Measurements from ENCODE around the gene MRPL58.
"Not testable (repeated sequence)": the region's sequence is repeated elsewhere in the genome, so short reads cannot be mapped to it uniquely, and the experiment has no call there.

The MRPL58 gene

GRCh38 chr17:75008373-75008772 is 4.1 kb upstream of the MRPL58 start:
- Histone ChIP-seq H3K27me3 (ENCODE audit: control insufficient read depth, insufficient read depth, low read length) (no peaks in the 10 kb centered on the region), H3K9ac (ENCODE audit: low read length) (no peak overlapping the region), H3K9me3 (ENCODE audit: control insufficient read depth, low read length) (no peaks in the 10 kb centered on the region), H3K4me1 (ENCODE audit: control insufficient read depth, insufficient read depth, low read length) (peaks cover 18% of the 10 kb centered on the region), H3K4me3 (ENCODE audit: low read length) (no peak overlapping the region), H3K36me3 (ENCODE audit: control insufficient read depth, insufficient read depth, low read length) (no peaks in the 10 kb centered on the region)

- no peaks in the 10 kb centered on the region for H3K27me3 ChIP-seq (ENCODE audit: control insufficient read depth, insufficient read depth, low read length)
- H3K36me3 ChIP-seq (ENCODE audit: control insufficient read depth, insufficient read depth, low read length): no peaks in the 10 kb centered on the region
- peaks cover 24% of the 10 kb centered on the region for H3K4me1 ChIP-seq (ENCODE audit: control insufficient read depth, insufficient read depth, low read length)
- no peak overlapping the region for H3K9ac ChIP-seq (ENCODE audit: low read length)
- no peak overlapping the region for H3K4me3 ChIP-seq (ENCODE audit: low read length)
- H3K9me3 ChIP-seq (ENCODE audit: control insufficient read depth, low read length): no peaks in the 10 kb centered on the region
These were observed 3.2 kb upstream of the MRPL58 start for GRCh38 chr17:75009139-75009724.

GRCh38 chr17:75010683-75011400 is 1.6 kb upstream of the MRPL58 start:
- no peak overlapping the region for H3K9ac ChIP-seq (ENCODE audit: low read length)
- H3K36me3 ChIP-seq (ENCODE audit: control insufficient read depth, insufficient read depth, low read length): no peaks in the 10 kb centered on the region
- no peaks in the 10 kb centered on the region for H3K27me3 ChIP-seq (ENCODE audit: control insufficient read depth, insufficient read depth, low read length)
- H3K4me3 ChIP-seq (ENCODE audit: low read length): no peak overlapping the region
- peaks cover 24% of the 10 kb centered on the region for H3K4me1 ChIP-seq (ENCODE audit: control insufficient read depth, insufficient read depth, low read length)
- no peaks in the 10 kb centered on the region for H3K9me3 ChIP-seq (ENCODE audit: control insufficient read depth, low read length)

- no peaks in the 10 kb centered on the region for H3K27me3 ChIP-seq (ENCODE audit: control insufficient read depth, insufficient read depth, low read length)
- H3K9ac ChIP-seq (ENCODE audit: low read length): peak overlapping the region; percentile 78
- H3K4me1 ChIP-seq (ENCODE audit: control insufficient read depth, insufficient read depth, low read length): peaks cover 24% of the 10 kb centered on the region
- H3K36me3 ChIP-seq (ENCODE audit: control insufficient read depth, insufficient read depth, low read length): no peaks in the 10 kb centered on the region
- no peak overlapping the region for H3K4me3 ChIP-seq (ENCODE audit: low read length)
- H3K9me3 ChIP-seq (ENCODE audit: control insufficient read depth, low read length): no peaks in the 10 kb centered on the region
These were observed 922 bp upstream of the MRPL58 start for GRCh38 chr17:75011401-75012095.

- no peaks in the 10 kb centered on the region for H3K9me3 ChIP-seq (ENCODE audit: control insufficient read depth, low read length)
- peak overlapping the region; percentile 77 for H3K4me3 ChIP-seq (ENCODE audit: low read length)
- H3K9ac ChIP-seq (ENCODE audit: low read length): peak overlapping the region; percentile 78
- H3K27me3 ChIP-seq (ENCODE audit: control insufficient read depth, insufficient read depth, low read length): no peaks in the 10 kb centered on the region
- H3K36me3 ChIP-seq (ENCODE audit: control insufficient read depth, insufficient read depth, low read length): no peaks in the 10 kb centered on the region
- peaks cover 24% of the 10 kb centered on the region for H3K4me1 ChIP-seq (ENCODE audit: control insufficient read depth, insufficient read depth, low read length)
These were observed 449 bp upstream of the MRPL58 start for GRCh38 chr17:75012096-75012345.

GRCh38 chr17:75013092-75013559 is 656 bp downstream of the MRPL58 start:
- no peaks in the 10 kb centered on the region for H3K27me3 ChIP-seq (ENCODE audit: control insufficient read depth, insufficient read depth, low read length)
- H3K9ac ChIP-seq (ENCODE audit: low read length): peak overlapping the region; percentile 78
- peak overlapping the region; percentile 77 for H3K4me3 ChIP-seq (ENCODE audit: low read length)
- no peaks in the 10 kb centered on the region for H3K9me3 ChIP-seq (ENCODE audit: control insufficient read depth, low read length)
- peaks cover 24% of the 10 kb centered on the region for H3K4me1 ChIP-seq (ENCODE audit: control insufficient read depth, insufficient read depth, low read length)
- H3K36me3 ChIP-seq (ENCODE audit: control insufficient read depth, insufficient read depth, low read length): no peaks in the 10 kb centered on the region

- H3K4me1 ChIP-seq (ENCODE audit: control insufficient read depth, insufficient read depth, low read length): peaks cover 7% of the 10 kb centered on the region
- no peaks in the 10 kb centered on the region for H3K36me3 ChIP-seq (ENCODE audit: control insufficient read depth, insufficient read depth, low read length)
- no peak overlapping the region for H3K4me3 ChIP-seq (ENCODE audit: low read length)
These were observed 6.7 kb downstream of the MRPL58 start for GRCh38 chr17:75019146-75019545.

GRCh38 chr17:75019710-75020109 is 7.2 kb downstream of the MRPL58 start:
- Histone ChIP-seq H3K9ac (ENCODE audit: low read length) (no peak overlapping the region), H3K4me1 (ENCODE audit: control insufficient read depth, insufficient read depth, low read length) (peaks cover 7% of the 10 kb centered on the region), H3K27me3 (ENCODE audit: control insufficient read depth, insufficient read depth, low read length) (no peaks in the 10 kb centered on the region), H3K9me3 (ENCODE audit: control insufficient read depth, low read length) (no peaks in the 10 kb centered on the region), H3K36me3 (ENCODE audit: control insufficient read depth, insufficient read depth, low read length) (no peaks in the 10 kb centered on the region), H3K4me3 (ENCODE audit: low read length) (no peak overlapping the region)

More at GRCh38 chr17:75019146-75019545, 6.7 kb downstream of the MRPL58 start:
- H3K27me3 ChIP-seq (ENCODE audit: control insufficient read depth, insufficient read depth, low read length): no peaks in the 10 kb centered on the region
- no peak overlapping the region for H3K9ac ChIP-seq (ENCODE audit: low read length)
- no peaks in the 10 kb centered on the region for H3K9me3 ChIP-seq (ENCODE audit: control insufficient read depth, low read length)

GRCh38 chr17:75020331-75021110 is 8.1 kb downstream of the MRPL58 start:
- H3K36me3 ChIP-seq (ENCODE audit: control insufficient read depth, insufficient read depth, low read length): no peaks in the 10 kb centered on the region
- H3K27me3 ChIP-seq (ENCODE audit: control insufficient read depth, insufficient read depth, low read length): no peaks in the 10 kb centered on the region
- H3K9me3 ChIP-seq (ENCODE audit: control insufficient read depth, low read length): no peaks in the 10 kb centered on the region
- H3K4me3 ChIP-seq (ENCODE audit: low read length): no peak overlapping the region
- no peak overlapping the region for H3K9ac ChIP-seq (ENCODE audit: low read length)
- H3K4me1 ChIP-seq (ENCODE audit: control insufficient read depth, insufficient read depth, low read length): peaks cover 7% of the 10 kb centered on the region

GRCh38 chr17:75024686-75025397 is 12.4 kb downstream of the MRPL58 start:
- Histone ChIP-seq H3K9me3 (ENCODE audit: control insufficient read depth, low read length) (no peaks in the 10 kb centered on the region), H3K9ac (ENCODE audit: low read length) (no peak overlapping the region), H3K36me3 (ENCODE audit: control insufficient read depth, insufficient read depth, low read length) (no peaks in the 10 kb centered on the region)

GRCh38 chr17:75025398-75025734 is 12.9 kb downstream of the MRPL58 start:
- H3K4me1 ChIP-seq (ENCODE audit: control insufficient read depth, insufficient read depth, low read length); H3K36me3 ChIP-seq (ENCODE audit: control insufficient read depth, insufficient read depth, low read length); H3K9me3 ChIP-seq (ENCODE audit: control insufficient read depth, low read length); H3K9ac ChIP-seq (ENCODE audit: low read length); H3K4me3 ChIP-seq (ENCODE audit: low read length); H3K27me3 ChIP-seq (ENCODE audit: control insufficient read depth, insufficient read depth, low read length): not testable (repeated sequence)

More at GRCh38 chr17:75024686-75025397, 12.4 kb downstream of the MRPL58 start:
- H3K27me3 ChIP-seq (ENCODE audit: control insufficient read depth, insufficient read depth, low read length): no peaks in the 10 kb centered on the region
- H3K4me1 ChIP-seq (ENCODE audit: control insufficient read depth, insufficient read depth, low read length): peaks cover 7% of the 10 kb centered on the region
- H3K4me3 ChIP-seq (ENCODE audit: low read length): no peak overlapping the region
